NCI-H146 treated with DMSO at 0.1 percent for 48 hours (cell line): Measurements from ENCODE around the gene PCP4.

Experiments used
- DNase-seq: peaks from one replicate; lab custom pipeline; 2025; ENCODE audit not compliant: unreplicated experiment; lab: John Stamatoyannopoulos, UW

PCP4 gene

DNA sequence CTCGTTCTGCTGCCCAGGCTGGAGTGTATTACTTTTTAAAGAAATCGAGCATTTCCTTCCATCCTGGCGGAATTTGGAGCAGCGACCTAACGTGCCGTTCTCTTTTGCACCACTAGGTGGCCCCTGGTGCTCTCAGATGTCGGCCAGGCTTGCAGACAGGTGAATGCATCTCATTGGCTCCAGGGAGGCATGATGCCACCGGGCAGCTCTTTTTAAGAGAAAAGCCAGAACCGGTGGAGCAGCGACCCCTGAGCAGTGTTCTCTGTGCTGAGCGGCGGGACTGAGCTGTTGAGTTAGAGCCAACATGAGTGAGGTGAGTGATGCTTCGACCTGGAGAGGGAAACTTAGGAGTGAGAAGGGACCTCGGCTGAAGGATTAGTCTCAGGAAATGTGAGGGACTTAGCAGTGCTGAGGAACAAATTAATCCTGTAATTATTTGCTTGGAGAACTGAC lies at the start of gene PCP4:
PCP4 (plus strand) TSS at position 241 of the 453 bp plus-strand sequence; CDS start at position 305, 64 bp downstream.
- peak; percentile 68 for DNase-seq

DNA sequence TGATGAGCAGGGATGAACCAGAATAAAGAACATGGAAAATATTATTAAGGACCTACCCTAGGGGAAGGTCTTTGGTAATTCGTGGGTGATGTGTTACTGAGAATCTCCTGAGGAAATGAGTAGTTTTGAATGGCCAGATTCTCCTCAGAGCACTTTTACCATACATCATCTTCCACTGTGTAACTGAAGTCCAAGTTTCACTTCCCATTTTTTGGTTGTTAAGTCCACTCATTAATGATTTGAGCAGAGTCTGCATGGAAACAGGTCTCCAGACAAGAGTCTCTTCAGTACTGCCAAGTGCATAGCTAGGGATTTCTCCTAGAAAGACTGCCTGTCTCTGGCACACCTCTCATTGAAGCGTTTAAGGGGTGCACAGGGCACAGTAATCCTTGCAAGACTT lies 48.7 kb upstream of the PCP4 start:
- DNase-seq, result no peak

DNA sequence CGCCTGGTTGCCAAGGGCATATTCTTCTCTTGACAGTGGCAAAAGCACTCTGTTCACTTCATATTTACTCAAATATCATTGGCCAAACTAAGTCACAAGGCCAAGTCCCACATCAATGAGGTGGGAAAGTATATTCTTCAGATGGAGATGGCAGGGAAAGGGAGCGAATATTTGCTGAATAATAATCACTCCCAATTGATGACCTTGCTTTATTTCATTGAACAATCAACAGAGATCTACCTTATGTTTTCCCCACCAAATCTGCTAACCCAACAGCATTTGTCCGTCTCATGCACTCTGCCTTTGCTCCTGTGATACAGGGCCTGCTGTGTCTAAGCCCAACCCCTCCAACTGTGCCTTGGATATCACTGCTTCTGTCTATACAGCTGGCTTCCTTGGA lies 45.2 kb upstream of the PCP4 start:
- peak; percentile 2 for DNase-seq

DNA sequence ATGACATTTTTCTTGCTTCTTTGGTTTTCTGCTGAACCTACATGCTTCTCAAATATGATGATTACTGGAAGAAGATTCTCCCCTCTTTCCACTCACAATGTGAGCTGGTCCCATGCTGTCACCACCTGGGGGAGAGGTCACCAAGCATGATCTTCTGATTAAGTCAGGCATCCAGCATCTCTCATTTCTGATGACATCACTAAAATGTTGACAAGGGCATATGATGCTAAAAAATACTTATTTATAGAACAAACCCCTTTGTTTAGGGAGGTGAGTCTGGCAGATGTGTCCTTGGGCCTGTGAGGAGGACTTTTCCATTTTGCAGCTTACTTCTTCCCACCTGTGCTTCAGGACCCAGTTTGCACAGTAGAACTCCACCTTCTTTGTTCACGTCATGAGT lies 42.0 kb upstream of the PCP4 start:
- DNase-seq, result no peak

DNA sequence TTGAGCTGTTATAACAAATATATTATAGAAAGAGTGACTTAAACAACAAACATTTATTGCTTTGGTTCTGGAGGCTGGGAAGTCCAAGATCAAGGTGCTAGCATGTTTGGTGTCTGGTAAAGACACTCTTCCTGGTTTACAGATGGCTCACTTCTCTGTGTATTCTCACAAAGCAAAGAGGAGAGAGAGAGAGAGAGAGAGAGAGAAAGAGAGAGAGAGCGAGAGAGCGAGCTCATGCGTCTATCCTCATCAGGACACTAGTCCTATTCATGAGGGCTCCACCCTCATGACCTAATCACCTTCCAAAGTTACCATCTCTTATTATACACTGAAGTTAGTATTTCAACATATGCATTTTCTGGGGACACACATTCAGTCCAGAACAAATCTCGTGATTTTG lies 32.7 kb upstream of the PCP4 start:
- no peak for DNase-seq

DNA sequence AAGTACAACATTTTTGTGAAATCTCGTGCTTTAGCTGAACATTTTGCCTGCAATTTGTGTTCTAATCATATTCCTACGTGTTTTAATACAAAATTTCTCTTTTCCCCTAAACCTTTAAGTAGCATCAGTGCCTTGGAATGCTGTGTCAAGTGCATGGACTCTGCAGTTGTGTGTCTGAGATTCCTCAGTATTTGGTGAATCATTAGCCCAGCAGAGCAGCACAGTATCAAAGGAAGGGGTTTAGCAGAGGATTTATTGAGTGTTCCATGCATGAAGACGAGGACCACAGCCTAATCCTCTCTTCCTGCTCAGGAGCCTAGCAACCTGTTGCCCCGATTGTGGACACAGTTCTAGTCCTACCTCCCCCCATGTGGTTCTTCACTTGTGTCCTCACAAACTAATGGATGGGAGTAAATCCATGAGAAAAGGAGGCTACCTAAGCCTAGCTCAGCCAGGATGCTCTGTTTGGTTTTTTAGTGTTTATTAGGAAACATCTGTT lies 29.3 kb upstream of the PCP4 start:
- DNase-seq, result no peak

DNA sequence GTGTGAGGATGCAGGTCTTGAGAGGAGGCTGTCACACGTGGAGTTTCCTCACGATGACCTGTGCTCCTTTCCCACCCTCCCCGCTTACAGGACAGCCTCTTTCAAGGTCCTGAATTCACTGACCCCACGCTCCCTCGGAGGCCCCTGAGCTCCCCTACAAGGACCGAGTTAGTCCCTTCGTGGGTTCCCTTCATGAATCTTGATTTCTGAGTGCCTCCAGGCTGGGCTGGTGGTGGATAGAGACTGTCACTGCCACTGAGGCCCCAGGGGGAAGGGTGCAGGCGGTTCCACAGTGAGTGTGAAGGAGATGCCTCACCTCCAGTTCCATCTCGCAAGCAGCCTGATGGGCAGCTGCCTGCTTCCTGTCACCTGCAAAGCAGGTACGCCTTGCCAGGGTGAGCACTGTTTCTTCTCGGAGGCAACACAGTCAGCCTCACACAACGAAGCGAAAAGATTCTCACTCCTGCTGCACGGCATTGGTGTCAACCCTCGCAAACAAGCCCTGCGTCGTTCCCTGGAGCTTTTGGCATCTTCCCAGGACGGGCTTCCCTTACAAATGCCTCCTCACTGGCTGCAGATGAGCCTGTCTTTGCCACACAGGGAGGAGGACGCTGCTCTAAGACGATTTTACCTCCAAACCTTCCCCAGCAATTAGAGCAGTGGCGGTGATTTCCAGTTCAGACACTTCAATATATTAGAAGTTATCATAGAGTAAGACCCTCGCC lies 26.7 kb upstream of the PCP4 start:
- DNase-seq, result no peak

DNA sequence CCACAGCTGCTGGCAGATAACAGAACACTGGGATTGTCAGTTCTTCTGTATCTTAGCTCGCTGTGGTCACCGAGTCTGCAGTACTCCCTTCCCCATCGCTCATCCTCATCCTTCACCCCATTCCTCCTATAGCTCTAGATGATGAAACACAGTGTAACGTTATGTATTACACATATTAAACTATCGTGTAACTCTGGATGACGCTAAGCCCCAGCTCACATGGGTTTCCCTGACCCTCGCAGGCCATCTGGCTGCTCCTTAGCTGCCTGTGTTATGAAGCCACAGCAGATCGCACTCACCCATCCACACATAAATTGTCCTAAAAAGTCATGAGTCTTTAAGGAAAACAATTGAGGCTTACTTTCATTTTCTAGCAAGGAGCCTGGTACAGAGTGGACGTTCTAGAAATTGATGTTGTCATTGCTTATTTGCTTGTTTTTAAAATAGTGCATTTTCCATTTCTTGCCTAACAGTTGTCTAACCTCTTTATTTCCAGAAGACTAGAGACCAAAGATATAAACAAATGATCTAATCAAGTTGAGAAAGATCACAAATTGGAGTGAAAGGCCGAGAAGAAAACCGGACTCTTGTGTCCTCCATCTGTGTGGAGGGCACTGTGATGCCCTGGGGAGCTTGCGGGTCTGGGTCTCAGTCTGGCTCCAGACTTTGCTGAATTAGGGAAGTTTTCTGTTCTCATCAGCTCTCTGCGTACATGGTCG lies 24.3 kb upstream of the PCP4 start:
- DNase-seq, result no peak

DNA sequence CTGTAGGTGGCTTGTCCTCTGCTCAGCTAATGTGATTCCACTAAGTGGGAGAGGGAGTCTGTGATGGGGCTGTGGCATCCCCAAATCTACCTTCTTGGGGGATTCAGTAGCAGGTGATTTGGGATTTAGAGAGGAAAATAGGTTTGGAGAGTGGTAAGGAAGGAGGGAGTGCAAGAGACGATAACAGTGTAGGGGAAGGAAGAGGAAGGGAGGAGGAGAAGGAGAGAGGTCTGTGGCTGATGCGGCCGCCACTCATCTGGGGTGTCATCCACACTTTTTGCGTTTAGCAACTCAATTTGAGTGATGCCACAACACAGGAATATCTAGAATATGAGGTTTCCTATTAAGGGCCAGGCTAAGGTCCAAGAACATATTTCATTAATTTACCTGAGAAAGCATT lies 23.8 kb upstream of the PCP4 start:
- no peak for DNase-seq

DNA sequence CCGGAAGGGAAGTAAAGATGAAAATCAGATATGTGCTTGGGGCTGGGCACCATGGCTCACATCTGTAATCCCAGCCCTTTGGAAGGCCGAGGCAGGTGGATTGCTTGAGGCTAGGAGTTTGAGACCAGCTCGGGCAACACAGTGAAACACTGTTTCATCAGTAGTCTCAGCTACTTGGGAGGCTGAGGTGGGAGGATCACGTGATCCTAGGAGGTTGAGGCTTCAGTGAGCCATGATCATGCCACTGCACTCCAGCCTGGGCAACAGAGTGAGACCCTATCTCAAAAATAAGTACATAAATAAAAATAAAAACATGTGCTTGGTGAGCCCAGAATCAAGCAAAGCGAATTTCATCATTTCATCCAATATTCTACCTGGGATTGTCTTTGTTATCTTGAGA lies 23.3 kb upstream of the PCP4 start:
- no peak for DNase-seq

DNA sequence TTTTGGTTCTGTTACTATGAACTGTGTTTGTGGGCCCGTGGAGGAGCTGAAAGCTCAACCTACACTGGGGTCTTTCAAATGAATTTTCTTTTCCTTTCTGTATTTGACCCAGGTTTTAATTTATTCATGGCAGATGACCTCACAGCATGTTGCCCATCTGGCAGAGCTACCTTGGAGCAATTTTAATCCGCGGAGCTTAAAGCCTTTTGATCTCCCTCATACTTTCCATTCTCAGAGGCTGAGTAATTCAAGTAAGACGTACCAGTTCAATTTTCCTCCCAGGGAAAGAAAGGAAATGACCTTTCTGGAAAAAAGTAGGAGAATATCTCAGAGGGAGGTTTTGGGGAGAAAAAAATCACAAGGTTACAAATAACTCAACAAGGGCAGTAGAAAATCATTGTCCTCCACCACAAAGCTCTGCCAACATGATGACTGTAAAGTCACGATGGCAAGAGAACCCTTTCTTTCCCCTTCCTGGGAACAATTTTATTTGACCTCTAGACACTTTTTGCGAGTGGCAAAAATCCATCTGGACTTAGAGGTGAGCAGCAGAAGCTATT lies 21.6 kb upstream of the PCP4 start:
- no peak for DNase-seq

DNA sequence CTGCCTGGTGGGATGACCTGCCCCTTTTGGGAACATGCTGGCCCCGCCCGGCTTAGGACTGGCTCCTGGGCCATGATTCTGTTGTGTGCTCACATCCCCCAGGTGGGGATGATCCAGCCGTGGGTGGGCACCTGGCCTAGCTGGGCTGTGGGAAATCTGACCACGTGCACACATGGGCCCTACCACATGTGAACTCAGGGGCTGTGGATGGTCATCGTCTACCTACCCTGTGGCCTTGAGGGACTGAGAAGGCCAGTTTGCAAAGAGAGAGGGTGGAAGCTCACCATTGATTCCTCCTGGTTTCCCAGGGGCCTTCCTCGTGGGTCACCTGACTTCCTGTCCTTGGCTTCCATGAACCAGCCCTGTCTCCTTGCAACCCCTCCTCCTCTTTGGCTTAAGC lies 19.4 kb upstream of the PCP4 start:
- no peak for DNase-seq

DNA sequence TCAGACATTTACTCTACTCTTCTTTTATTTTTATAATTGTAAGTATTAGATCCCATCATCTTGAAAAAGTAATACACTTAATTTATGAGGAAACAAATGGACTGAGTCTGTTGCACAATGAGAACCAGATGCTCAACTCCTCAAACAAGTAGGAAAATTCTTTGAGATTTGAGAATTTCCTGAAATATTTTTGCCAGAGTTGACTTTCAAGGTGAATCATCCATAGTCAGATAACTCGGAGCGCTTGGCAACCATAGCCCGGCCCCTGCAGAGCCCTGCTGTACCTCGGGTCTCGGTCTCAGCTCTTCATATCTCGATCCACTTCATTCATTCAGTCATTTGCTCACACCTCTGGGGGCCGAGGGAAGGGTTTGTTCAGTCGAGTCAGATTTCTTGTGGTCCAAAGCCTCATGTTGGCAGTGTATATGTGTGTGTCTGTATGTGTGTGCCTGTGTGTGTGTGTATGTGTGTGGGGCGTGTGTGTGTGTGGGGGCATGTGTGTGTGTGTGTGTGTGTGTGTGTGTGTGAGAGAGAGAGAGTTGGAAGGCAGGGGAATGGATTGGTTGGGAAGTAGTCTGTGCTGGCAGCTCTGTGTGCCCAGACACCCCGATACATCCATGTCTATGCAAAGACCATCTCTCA lies 18.1 kb upstream of the PCP4 start:
- DNase-seq, result no peak

DNA sequence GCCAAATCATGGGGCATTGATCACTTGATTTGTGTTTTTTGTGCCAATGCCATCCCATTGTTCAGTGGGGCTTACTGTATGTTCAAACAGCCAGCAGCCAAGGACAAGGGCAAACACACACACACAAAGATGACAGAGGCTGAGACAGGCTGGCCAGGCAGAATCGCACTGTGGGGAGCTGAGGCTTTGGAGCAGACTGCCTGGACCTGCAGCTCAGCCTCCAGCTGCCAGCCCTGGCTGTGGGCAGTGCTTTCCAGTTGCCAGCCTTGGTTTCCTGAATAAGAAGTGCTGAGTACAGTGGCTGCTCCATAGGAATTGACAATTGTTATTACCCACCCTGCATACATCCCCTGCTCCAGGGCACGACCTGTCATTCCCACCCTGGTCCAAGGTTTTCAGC lies 16.9 kb upstream of the PCP4 start:
- DNase-seq, result no peak

DNA sequence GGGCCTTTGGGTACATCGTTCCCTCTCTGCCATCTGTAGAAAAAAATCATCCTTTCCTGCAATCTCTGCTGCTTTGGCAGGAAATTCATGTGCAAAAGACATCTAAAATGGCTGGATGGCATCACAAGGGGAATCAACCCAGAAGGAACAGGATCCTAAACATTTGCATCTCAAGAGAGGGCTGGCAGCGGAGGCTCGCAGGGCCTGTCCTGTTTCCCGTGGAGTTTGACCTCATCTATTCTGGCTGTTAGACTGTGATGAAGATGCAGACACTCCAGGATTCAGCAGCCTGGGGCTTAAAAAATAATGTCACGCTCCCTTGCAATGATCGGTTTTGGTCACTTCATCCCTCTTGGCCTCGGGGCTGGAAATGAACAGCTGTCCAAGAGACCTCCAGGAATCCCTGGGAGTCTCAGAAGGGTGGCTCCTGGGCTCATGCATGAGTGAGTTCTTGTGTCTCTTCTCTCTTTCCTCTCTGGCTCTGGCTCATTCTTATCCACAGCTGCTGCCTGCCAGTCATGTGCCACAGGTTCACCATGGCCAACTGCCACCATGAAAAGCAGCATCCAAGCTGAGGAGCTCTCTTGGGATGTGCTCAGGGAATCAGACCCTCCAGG lies 16.1 kb upstream of the PCP4 start:
- DNase-seq, result no peak

DNA sequence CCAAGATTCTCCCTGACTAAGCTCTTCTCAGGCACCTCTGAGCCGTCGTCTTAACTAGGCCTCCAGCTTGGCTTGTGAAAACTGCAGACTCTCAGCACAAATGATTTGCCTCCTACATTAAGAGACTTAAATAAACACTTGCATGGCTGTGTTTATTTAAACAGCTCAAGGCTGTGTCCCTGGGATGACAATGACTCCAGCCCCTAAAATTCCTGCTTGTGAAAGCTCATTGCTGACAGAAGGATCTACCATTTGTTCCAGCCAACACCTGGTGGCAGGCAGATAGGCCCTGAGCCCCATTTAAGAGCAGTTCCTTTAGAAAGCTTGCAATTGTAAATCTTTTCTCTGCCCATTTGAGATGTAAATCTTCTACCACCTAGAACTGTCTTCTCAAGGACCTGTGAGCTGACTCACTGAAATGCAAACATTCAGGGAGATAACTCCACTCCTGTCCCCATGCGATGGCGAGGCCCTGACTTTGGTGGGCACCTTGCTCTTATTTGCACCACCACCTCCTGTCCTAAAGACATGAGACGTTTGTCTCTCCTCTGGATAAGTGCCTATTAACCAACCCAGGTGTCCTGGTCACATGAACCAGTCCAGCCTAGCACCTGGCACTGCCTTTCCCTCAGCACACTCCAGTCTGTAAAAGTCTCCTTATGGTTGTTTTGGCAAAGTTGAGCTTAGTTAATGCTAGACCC lies 15.1 kb upstream of the PCP4 start:
- DNase-seq, result peak; percentile 14

DNA sequence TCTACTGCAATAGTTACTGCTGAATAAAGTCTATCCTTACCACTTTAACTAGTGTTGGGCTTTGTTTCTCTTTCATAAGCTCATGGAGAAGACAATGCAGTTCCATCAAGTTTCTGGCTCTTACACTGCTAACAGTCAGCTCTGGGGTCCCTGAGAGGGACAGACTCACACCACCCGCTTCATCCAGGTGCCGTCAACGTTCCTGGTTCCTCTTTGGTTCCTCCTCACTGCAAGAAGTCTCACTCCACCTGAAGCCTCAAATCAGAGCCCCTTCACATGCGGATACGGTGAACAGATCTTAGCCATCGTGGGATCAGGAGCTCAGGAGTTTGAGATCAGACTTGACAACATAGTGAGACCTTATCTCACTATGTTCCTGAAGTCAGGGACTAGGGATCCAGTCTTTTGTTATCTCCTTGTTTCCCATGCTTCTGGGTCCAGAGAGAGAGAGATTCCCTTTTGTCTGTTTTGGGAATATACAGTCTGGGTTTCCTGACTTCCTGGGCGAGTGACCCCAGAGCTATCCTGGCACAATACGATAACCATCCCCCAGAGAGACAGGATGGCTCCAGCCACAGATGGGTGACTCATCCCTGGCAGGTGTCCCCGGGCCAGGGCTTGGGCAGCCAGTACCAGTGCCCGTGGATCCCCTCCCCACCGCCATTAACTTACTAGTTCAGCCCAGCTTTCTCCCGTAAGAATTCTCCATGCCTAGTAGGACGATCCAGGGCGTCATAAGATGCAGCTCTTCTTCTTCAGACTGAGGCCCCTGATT lies 14.3 kb upstream of the PCP4 start:
- DNase-seq, result no peak

DNA sequence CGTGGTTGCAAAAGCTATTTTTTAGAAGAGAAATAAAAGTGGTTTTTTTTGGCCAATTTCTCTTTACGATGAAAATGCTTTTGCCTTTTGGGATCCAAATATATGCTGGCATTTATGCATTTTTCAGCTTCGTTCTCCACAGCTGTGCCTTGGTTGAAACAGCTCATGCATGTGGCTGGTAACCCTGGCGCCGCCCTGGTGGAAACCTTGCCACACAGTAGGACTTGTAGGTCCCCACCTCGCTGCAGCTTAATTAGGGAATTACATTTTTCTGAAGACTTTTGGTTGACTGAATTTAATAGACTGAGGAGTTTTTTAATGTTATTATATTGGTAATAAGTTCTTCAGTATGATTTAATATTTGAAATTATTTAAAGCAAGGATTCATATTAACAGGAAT lies 12.7 kb upstream of the PCP4 start:
- no peak for DNase-seq

DNA sequence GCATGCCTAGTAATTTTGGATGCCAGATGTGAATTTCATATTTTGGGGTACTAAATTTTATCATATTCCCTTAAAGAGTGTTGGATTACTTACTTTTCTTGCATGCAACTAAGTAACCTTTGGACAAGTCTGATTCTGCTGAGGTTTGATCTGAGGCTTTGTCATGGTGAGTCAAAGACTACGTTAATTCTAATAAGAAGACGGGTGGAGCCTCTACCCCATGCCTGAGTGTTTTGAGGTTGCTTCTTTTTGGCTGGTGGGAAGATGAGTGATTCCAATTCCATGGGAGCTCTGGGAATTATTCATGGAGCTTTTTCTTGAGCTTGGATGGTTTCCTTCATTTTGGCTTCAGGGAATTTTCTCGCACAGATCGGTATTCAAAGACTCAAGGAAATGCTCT lies 11.6 kb upstream of the PCP4 start:
- DNase-seq, result no peak

DNA sequence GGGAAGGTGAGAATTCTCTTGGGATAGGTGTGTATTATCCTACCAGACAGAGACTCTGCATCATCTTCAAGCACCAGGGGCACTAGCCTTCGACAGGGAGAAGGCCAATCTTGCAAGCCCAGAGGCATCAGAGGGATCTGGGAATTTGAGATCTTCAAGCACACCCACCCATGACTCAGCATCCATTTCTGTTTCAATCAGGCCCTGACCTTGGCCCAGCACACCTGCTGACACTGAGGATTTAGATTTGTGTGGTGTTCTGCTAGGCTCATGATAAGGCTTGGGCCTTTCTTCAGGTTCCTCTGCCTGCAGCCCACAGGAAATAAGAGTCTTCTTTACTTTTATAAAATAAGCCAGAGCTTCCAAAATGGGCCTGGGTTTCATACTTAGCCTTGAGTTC lies 6.6 kb upstream of the PCP4 start:
- DNase-seq, result no peak
